Skeletal muscle tissue (tissue), 4 donors: ENCODE measurements around the gene CD4. TPM values are rescaled to one million over a fixed set of nuclear protein-coding genes. Genes with fewer than 3 reads are reported as not detected.
A peak's percentile ranks its signal among the peaks of the same experiment; 100 is the strongest.

Experiments
- H3K27ac ChIP-seq: one replicate; pipeline ENCODE4 v1.7.0; 2013; ENCODE audit warnings: mild to moderate bottlenecking, low read depth, low read length, inconsistent platforms
- H3K27me3 ChIP-seq, 3 donors: one replicate each; pipeline ENCODE4 v1.7.0; 2013; ENCODE audit warnings: low read length in 3 of 3; ENCODE audit not compliant: control insufficient read depth in 3 of 3, insufficient read depth in 3 of 3
- H3K36me3 ChIP-seq, 3 donors: one replicate each; pipeline ENCODE4 v1.7.0; 2013; ENCODE audit warnings: low read length in 3 of 3; ENCODE audit not compliant: control insufficient read depth in 3 of 3, insufficient read depth in 3 of 3
- H3K4me1 ChIP-seq, 3 donors: one replicate each; pipeline ENCODE4 v1.7.0; 2013; ENCODE audit warnings: low read length in 3 of 3, mild to moderate bottlenecking in 3 of 3; ENCODE audit not compliant: control insufficient read depth in 3 of 3, insufficient read depth in 3 of 3
- H3K4me3 ChIP-seq, 3 donors: one replicate each; pipeline ENCODE4 v1.7.0; 2013; ENCODE audit warnings: low read length in 3 of 3
- H3K9ac ChIP-seq, 3 donors: one replicate each; pipeline ENCODE4 v1.7.0; 2013; ENCODE audit warnings: low read length in 3 of 3, mild to moderate bottlenecking in 3 of 3, moderate library complexity in 2 of 3, low read depth in 1 of 3
- H3K9me3 ChIP-seq, 3 donors: one replicate each; pipeline ENCODE4 v1.7.0; 2013; ENCODE audit warnings: low read length in 3 of 3; ENCODE audit not compliant: control insufficient read depth in 3 of 3
- total RNA-seq: library from RNA; depleted of rRNA; stranded (reverse); fragments of >200 nt; gene quantifications from one replicate; pipeline ENCODE4 v1.2.3, GENCODE V29; 2014
- donor health status: Osteomylitis.

CD4 gene
- total RNA-seq, 1 donor from 2014 or later: 6.8 TPM

DNA sequence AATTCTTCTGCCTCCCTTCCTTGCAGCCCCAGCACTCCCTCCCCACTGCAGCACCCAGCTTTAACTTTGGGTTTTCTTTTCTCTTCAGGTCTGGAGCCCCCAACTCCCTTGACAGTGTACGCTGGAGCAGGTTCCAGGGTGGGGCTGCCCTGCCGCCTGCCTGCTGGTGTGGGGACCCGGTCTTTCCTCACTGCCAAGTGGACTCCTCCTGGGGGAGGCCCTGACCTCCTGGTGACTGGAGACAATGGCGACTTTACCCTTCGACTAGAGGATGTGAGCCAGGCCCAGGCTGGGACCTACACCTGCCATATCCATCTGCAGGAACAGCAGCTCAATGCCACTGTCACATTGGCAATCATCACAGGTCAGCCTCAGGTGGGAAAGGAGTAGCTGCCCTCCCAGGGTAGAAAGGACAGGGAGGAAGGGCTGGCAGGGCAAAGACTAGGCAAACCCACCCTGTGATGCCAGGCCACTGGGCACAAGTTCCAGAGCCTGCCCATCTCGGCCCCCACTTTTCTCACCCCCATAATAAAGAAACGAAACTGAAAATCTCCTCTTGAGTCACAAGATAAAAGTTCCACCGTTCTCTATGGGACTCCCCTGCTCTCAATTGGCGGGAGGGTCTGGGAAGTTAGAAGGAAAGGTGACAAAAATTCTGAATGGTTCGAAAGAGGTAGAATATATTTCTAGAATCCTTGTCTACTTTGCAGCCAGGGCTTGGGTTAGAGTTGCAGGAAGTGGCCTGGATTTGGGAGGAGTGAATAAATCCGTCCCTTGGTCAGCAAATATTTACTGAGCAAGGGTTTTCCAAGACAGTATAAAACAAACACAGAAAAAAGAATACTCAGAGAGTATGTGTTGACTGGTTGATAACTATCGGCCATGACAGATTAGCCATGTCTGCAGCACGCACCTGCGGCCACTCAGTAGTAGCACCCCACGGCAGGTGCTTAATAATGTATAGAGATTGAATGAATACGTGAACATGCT lies 13.8 kb upstream of the CD4 start:
- Histone ChIP-seq H3K36me3 (peaks cover 0 to 5% (median 0%) of the 10 kb centered on the region in 3 donors), H3K27ac (no peak overlapping the region), H3K4me1 (peaks cover 19 to 26% (median 22%) of the 10 kb centered on the region in 3 donors)

DNA sequence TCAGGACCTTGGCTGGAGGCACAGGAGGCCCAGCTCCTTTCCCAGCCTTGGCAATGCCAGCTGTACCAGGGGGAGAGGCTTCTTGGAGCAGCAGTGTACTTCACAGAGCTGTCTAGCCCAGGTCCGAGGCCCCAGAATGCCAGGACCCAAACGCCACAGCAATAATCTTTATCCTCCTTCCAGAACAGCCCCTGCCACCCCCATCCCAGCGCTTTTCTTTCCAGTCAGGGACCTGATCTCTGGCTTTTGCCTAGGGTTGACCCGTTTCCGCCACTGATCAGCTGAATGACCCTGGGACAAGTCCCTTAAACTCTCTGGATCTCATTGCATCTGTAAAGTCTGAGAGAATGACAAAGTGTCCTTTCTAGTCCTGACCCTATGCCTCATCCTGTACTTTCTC lies 11.9 kb upstream of the CD4 start:
- H3K4me1 ChIP-seq: peaks cover 13 to 18% (median 16%) of the 10 kb centered on the region in 3 donors
- no peak overlapping the region for H3K4me3 ChIP-seq
- no peaks in the 10 kb centered on the region for H3K27me3 ChIP-seq
- H3K9me3 ChIP-seq: no peaks in the 10 kb centered on the region
- H3K9ac ChIP-seq: no peak overlapping the region
- H3K36me3 ChIP-seq: no peaks in the 10 kb centered on the region
- H3K27ac ChIP-seq: no peak overlapping the region

More for the DNA sequence above, 13.8 kb upstream of the CD4 start:
- no peak overlapping the region for H3K9ac ChIP-seq
- no peak overlapping the region for H3K4me3 ChIP-seq
- no peaks in the 10 kb centered on the region for H3K27me3 ChIP-seq
- H3K9me3 ChIP-seq: no peaks in the 10 kb centered on the region

DNA sequence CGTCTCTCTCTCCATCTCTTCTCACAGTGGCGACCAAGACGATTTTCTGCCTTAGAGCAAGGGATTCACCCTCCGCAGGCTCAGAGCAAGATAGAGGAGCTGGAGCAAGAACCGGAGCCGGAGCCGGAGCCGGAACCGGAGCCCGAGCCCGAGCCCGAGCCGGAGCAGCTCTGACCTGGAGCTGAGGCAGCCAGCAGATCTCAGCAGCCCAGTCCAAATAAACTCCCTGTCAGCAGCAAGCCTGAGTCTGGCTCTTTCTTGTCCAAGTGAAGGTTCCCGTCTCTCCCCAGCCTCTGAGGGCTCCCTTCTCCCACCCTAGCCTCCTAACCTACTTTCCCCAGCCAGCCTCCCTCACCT lies 11.1 kb upstream of the CD4 start:
- Histone ChIP-seq H3K27ac (peak overlapping the region; percentile 69), H3K4me3 (peak overlapping the region; percentile 76 to 83 (median 77)), H3K9me3 (no peaks in the 10 kb centered on the region), H3K9ac (peak overlapping the region; percentile 79 to 86 (median 85)), H3K36me3 (no peaks in the 10 kb centered on the region), H3K4me1 (peaks cover 13 to 18% (median 16%) of the 10 kb centered on the region in 3 donors), H3K27me3 (no peaks in the 10 kb centered on the region)

DNA sequence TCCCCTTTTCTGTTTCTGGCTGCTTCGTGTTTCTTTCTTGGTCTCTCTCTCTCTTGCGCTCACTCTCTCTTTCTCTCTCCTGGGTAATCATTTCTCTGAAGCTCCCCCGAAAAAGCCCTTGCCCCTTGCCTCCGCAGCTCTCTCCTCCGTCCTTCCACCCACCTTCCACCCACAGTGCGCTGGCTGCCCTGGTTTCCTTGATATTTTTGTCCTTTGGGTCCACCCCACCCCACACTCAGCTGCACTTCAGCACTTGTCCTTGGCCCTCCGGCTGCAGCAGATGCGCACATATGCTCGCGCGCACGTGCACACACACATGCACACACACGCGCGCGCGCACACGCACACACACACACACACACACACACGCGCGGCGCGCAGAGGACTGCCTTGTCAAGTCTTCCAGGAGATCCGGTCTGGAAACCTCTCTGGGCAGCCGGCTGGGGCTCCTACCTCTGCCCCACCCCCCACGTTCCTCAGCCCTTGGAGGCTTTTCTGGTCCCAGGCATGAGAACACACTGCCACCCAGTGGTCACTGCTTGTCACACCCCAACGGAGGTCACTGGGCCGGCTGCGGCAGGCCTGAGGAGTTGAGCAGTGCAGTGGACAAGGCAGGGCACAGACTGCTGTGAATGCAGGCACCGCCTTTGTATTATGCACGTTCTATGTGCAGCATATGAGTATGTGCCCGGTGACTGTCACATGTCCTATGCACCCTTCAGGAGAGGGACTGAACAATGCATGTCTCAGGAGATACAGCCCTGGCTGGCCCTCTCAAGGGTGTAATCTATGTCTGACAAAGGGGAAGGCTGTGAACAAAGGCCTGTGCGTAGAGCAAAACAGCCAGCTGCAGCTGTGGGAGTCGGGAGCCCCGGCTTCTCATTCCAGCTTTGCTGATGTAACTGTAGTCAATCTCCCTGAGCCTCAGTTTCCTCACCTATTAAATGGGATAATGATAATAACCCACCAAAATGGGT lies 10.5 kb upstream of the CD4 start:
- Histone ChIP-seq H3K9ac (peak overlapping the region; percentile 79 to 86 (median 85)), H3K27me3 (no peaks in the 10 kb centered on the region), H3K4me3 (peak overlapping the region; percentile 76 to 83 (median 77)), H3K4me1 (peaks cover 13 to 18% (median 16%) of the 10 kb centered on the region in 3 donors), H3K9me3 (no peaks in the 10 kb centered on the region), H3K36me3 (no peaks in the 10 kb centered on the region), H3K27ac (peak overlapping the region; percentile 69)

DNA sequence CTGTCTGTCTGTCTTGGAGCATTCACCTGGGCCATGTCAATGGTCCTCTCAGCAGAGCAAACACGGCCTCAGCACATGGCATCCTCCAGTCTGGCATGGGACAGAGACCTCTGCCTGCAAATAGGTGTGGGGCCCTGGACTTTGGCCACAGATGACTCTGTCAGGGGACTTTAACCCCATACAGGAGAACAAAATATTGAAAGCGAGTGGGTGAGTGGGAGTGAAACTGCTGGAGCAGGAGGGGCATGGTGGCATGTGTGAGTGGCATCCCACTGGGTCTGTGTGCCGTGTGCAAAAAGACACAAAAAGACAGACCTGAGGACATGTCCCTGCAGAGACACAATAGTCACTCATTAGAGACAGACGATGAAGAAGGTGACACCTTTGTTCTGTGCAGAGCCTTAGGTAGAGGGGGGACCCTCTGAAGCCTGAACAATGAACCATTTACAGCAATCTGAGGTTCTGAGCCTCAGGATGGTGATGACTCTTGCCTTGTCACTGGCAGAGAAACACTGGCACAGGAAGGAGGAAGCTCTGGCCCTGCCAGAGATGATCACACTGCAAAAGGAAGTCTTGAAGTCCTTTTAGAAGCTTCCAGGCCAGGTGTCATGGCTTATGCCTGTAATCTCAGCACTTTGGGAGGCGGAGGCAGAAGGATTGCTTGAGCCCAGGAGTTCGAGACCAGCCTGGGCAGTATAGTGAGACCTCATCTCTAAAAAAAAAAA lies 9.5 kb upstream of the CD4 start:
- Histone ChIP-seq H3K9ac (peak overlapping the region in 1 of 3 donors; percentile 86), H3K36me3 (no peaks in the 10 kb centered on the region), H3K27ac (no peak overlapping the region), H3K27me3 (no peaks in the 10 kb centered on the region), H3K9me3 (no peaks in the 10 kb centered on the region), H3K4me3 (no peak overlapping the region), H3K4me1 (peaks cover 13 to 18% (median 16%) of the 10 kb centered on the region in 3 donors)

DNA sequence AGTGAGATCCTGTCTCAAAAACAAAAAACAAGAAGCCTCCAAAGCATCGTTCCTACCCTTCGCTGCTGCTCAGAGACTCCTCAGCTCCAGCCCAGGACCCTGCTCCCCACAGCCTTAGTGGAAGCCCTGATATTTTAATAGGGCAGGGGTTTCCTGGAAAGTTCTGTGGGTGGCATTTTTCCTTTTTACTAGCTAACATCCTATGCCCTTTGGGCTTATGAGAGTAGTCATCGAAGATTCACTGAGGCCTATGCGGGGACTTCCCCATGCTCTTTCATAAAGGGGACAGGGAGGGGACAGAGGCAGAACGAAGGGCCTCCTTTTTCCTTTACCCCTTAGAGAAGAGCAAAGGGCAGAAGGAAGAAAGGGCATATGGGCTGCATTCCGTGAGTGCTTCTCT lies 8.8 kb upstream of the CD4 start:
- no peak overlapping the region for H3K4me3 ChIP-seq
- no peaks in the 10 kb centered on the region for H3K27me3 ChIP-seq
- peaks cover 13 to 18% (median 16%) of the 10 kb centered on the region in 3 donors for H3K4me1 ChIP-seq
- no peaks in the 10 kb centered on the region for H3K36me3 ChIP-seq
- no peak overlapping the region for H3K27ac ChIP-seq
- H3K9ac ChIP-seq: no peak overlapping the region
- H3K9me3 ChIP-seq: no peaks in the 10 kb centered on the region

DNA sequence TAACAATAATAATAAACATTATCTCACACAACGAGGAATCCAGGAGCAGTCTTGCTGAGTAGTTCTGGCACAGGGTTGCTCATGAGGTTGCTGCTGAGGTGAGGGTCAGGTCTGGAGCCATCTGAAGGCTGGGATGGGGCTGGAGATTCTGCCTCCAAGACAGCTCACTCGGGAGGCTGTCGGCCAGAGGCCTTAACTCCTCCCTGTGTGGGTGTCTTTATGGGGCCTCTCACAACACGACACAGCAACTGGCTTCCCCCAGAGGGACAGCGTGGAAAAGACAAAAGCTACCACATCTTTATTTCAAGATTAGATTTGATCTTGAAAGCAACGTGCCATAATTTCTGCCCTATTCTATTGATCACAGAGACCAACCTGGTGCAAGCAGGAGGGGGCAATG lies 7.2 kb upstream of the CD4 start:
- Histone ChIP-seq H3K9me3 (no peaks in the 10 kb centered on the region), H3K4me1 (peaks cover 13 to 18% (median 16%) of the 10 kb centered on the region in 3 donors), H3K36me3 (no peaks in the 10 kb centered on the region), H3K27me3 (no peaks in the 10 kb centered on the region), H3K9ac (no peak overlapping the region), H3K4me3 (no peak overlapping the region), H3K27ac (no peak overlapping the region)

DNA sequence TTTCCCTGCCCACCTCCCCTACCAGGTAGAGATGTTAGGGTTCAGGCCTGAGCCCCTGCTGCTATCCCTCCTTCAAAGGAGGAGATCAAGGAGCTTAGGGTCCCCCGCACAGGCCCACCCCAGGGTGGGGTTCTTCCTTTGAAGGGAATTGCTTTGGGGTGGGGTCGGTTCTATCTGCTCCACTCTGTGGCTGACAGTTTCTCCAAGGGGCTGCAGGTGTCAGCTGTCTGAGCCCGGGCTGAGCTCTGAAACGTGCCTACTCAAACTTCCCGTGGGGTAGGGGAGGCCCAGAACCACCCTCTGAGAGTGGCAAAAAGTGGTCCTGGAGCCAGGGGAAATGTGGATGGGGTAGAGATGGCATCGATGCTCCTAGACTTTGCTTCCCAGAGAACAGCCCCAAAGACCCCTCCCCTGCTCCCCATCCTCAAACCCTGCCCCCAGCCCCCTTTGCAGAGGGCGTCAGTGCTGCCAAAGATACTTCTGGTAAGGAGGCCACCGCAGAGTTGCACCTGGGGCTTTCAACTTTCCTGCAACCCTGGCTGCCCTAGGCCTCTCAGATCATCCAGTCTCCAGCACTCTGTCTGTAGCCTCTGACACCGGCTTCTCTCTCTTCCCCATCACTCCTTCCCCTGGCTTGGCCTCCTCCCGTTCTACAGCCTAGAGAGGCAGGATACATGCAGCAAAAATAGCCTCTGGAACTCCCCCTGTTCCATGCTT lies 6.3 kb upstream of the CD4 start:
- Histone ChIP-seq H3K4me1 (peaks cover 11 to 13% (median 13%) of the 10 kb centered on the region in 3 donors), H3K4me3 (no peak overlapping the region), H3K27me3 (no peaks in the 10 kb centered on the region), H3K27ac (no peak overlapping the region), H3K36me3 (no peaks in the 10 kb centered on the region), H3K9me3 (no peaks in the 10 kb centered on the region), H3K9ac (no peak overlapping the region)

DNA sequence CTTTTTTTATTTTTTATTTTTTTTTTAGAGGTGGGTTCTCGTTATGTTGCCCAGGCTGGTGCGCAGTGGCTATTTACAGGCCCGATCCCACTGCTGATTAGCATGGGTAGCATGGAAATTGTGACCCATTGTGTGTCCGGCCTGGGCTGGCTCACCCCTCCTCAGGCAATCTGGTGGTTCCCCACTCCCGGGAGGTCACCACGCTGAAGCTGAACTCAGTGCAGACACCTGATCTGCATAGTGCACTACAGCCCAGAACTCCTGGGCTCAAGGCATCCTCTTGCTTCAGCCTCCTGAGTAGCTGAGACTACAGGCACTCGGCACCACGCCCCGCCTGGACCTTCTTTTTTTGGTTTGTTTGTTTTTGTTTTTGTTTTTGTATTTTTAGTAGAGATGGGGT lies 5.5 kb upstream of the CD4 start:
- H3K27me3 ChIP-seq: no peaks in the 10 kb centered on the region
- no peaks in the 10 kb centered on the region for H3K9me3 ChIP-seq
- no peak overlapping the region for H3K4me3 ChIP-seq
- H3K4me1 ChIP-seq: peaks cover 3 to 5% (median 5%) of the 10 kb centered on the region in 3 donors
- no peaks in the 10 kb centered on the region for H3K36me3 ChIP-seq
- no peak overlapping the region for H3K9ac ChIP-seq
- no peak overlapping the region for H3K27ac ChIP-seq
